Activated CD4-positive, alpha-beta memory T cell treated with anti-CD3 and anti-CD28 coated beads, Interleukin-2, amount 10 ng/mL, durations not matched to agents 7 days and 5 days (primary cell): ENCODE data around the gene DPM1. TPM values are rescaled to one million over a fixed set of nuclear protein-coding genes. Genes with fewer than 3 reads are reported as not detected.

Source experiments
- CTCF ChIA-PET: fragments of 350-600 bp; sonication (Branson Sonifier 250); formaldehyde crosslinking; loops from one replicate; lab custom pipeline; 2021; ENCODE audit warnings: antibody characterized with exemption, inconsistent platforms; lab: Charles Lee
- POLR2A ChIA-PET: fragments of 350-600 bp; sonication (Branson Sonifier 250); formaldehyde crosslinking; loops from one replicate; lab custom pipeline; 2021; ENCODE audit warnings: antibody characterized with exemption; lab: Charles Lee
- DNase-seq: peaks from one replicate; pipeline ENCODE4 v3.0.0-alpha.2; 2020
- H3K27ac Mint-ChIP-seq: one replicate; pipeline ENCODE4 v1.8.0; 2021; ENCODE audit warnings: mild to moderate bottlenecking, mixed read lengths
- H3K27me3 Mint-ChIP-seq: one replicate; pipeline ENCODE4 v1.8.0; 2021; ENCODE audit warnings: mixed read lengths
- H3K36me3 Mint-ChIP-seq: one replicate; pipeline ENCODE4 v1.8.0; 2021; ENCODE audit warnings: low read depth, mixed read lengths
- H3K4me1 Mint-ChIP-seq: one replicate; pipeline ENCODE4 v1.8.0; 2021; ENCODE audit warnings: mixed read lengths
- H3K4me3 Mint-ChIP-seq: one replicate; pipeline ENCODE4 v1.8.0; 2021; ENCODE audit warnings: mild to moderate bottlenecking, mixed read lengths
- H3K9me3 Mint-ChIP-seq: one replicate; pipeline ENCODE4 v1.8.0; 2021; ENCODE audit warnings: mixed read lengths
- total RNA-seq, 2 experiments: library from RNA; stranded (reverse); gene quantifications; one replicate each; pipeline ENCODE4 v1.2.3, GENCODE V29; 2021

The DPM1 gene
- total RNA-seq, 2 experiments from 2014 or later, result 46.8 to 49.8 TPM

DNA sequence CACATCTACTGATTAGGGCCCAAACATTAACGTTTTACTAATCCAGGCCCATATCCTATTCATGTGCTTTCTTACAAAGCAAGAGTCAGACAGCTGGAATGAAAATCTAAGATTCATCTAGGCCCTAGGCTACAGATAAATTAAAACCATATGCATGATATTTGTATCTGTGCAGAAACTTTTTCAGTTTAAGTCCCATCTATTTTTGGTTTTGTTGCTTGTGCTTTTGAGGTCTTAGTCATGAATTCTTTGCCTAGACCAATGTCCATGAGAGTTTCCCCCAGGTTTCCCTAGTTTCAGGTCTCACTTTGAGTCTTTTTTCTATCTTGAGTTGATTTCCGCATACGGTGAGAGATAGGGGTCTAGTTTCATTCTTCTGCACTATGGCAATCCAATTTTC, 47.3 kb downstream of the DPM1 start:
- DNase-seq, result no peak
- Mint-ChIP-seq H3K27ac (peak overlapping the region; percentile 69), H3K36me3 (peaks cover 42% of the 10 kb centered on the region), H3K9me3 (no peaks in the 10 kb centered on the region), H3K27me3 (no peaks in the 10 kb centered on the region), H3K4me1 (peaks cover 53% of the 10 kb centered on the region), H3K4me3 (no peak overlapping the region)
- CTCF ChIA-PET, result interaction anchor here (1.6 to 1.7 kb wide), 2 partner anchors 18 to 117 kb away, joined by 9 to 13 read pairs; partner anchors contain the start of gene BCAS4
- POLR2A ChIA-PET, result interaction anchor here (0.6 to 5.1 kb wide), 3 partner anchors 11 to 19 kb away, joined by 4 to 45 read pairs (median 5); partner anchors contain the start of gene ADNP

DNA sequence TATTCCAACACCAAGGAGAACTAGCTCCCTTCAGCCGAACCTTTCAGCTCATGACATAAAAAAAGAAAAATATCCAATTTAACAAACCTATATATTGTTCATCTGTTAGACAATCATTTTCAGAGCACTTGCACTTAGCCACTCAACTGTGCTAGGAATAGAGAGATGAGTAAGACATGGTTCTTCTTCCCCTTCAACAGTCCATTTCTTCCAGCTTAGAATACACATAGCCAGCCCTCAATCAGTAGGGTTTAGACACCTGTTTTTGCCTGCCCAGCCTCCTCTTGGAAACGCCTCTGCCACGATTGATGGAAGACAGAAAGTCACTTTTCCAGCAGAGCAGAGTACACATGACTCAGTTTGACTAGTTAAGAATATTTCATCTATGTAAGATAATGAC, 48.9 kb downstream of the DPM1 start:
- POLR2A ChIA-PET, result interaction anchor here (1.2 to 1.8 kb wide), 2 partner anchors 10 to 15 kb away, joined by 4 read pairs; no protein-coding TSS in a partner anchor
- no peak for DNase-seq
- H3K27ac Mint-ChIP-seq, result no peak overlapping the region
- no peaks in the 10 kb centered on the region for H3K9me3 Mint-ChIP-seq
- peaks cover 40% of the 10 kb centered on the region for H3K4me1 Mint-ChIP-seq
- no peaks in the 10 kb centered on the region for H3K27me3 Mint-ChIP-seq
- CTCF ChIA-PET, result interaction anchor here (0.6 to 3.3 kb wide), 4 partner anchors 11 to 118 kb away, joined by 3 to 13 read pairs (median 4); partner anchors contain the start of gene BCAS4
- peaks cover 36% of the 10 kb centered on the region for H3K36me3 Mint-ChIP-seq
- no peak overlapping the region for H3K4me3 Mint-ChIP-seq

DNA sequence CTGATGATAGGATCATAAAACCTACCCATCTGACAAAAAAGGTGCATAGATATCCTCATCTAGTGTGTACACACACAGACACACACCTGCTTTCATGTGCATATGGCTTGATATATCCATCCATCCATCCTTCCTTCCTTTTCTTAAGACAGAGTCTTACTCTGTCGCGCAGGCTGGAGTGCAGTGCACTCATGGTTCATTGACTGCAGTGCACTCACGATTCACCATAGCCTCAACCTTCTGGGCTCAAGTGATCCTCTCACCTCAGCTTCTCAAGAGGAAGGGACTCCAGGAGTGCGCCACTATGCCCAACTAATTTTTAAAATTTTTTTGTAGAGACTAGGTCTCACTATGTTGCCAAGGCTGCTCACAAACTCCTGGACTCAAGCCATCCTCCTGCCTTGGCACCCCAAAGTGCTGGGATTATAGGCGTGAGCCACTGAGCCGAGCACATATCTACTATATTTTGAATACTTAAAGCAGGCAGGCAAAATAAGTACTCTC, 54.2 kb downstream of the DPM1 start:
- peaks cover 40% of the 10 kb centered on the region for H3K36me3 Mint-ChIP-seq
- CTCF ChIA-PET, result interaction anchor here (1.8 kb wide), 2 partner anchors 8 to 25 kb away, joined by 4 to 5 read pairs; no protein-coding TSS in a partner anchor
- POLR2A ChIA-PET, result no interaction called here
- H3K9me3 Mint-ChIP-seq, result no peaks in the 10 kb centered on the region
- H3K27ac Mint-ChIP-seq, result no peak overlapping the region
- peaks cover 2% of the 10 kb centered on the region for H3K4me1 Mint-ChIP-seq
- DNase-seq, result no peak
- H3K4me3 Mint-ChIP-seq, result no peak overlapping the region
- no peaks in the 10 kb centered on the region for H3K27me3 Mint-ChIP-seq

DNA sequence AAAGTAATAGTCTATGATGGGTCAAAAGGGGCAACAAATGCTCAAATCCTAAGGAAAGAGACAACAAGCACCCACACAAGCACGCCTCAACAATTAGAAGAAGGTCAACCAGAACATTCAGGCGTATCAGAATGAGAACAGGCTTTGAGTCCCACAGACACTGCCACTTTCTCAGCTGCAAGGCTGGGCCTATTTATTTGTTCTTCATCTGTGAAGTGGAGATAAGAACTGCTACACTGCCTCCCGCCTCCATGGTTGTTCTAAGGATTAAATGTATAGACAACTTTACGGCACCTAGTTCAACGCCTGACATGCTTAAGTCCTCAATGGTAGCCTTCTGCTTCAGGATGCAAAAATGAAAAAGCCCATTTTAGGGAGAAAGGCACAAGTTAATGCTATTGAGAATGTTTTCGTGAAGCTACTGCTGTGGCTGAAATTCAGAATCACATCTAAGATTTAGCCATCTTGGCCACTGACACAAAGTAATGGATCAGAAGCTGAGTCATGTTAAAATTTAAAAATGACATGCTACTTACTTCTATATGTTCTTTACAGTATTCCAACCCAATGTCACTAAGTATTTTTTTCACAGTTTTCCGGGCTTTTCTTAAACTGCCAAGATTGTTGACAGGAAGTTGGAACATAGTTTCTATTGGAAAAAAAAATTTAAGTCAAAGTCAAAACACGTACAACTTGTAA, 54.8 kb downstream of the DPM1 start:
- H3K4me1 Mint-ChIP-seq, result peaks cover 2% of the 10 kb centered on the region
- H3K27me3 Mint-ChIP-seq, result no peaks in the 10 kb centered on the region
- no peak overlapping the region for H3K4me3 Mint-ChIP-seq
- no peak overlapping the region for H3K27ac Mint-ChIP-seq
- ChIA-PET CTCF (interaction anchor here (1.8 kb wide), 2 partner anchors 8 to 26 kb away, joined by 4 to 5 read pairs; no protein-coding TSS in a partner anchor), POLR2A (no interaction called here)
- H3K36me3 Mint-ChIP-seq, result peaks cover 45% of the 10 kb centered on the region
- no peaks in the 10 kb centered on the region for H3K9me3 Mint-ChIP-seq
- no peak for DNase-seq

DNA sequence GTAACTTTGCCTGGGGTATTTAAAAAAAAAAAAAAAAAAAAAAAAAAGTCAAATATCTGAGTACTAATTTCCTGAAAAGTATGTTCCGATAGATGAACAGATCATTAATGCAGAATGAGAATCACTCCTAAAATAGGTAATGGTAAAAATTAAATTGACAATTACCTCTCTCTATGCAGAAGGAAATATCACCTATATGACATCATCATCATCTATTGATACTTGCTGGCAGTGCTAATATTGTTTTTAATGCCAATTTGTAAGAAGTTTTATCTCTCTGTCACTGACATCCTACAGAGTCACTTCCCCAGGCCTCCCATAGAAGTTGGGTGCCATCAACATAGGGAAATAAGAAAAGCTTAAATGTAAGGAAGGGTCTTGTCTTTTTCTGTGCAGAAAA, 57.0 kb downstream of the DPM1 start:
- CTCF ChIA-PET, result interaction anchor here (1.0 to 1.5 kb wide), 4 partner anchors 28 to 111 kb away, joined by 3 to 8 read pairs (median 3); partner anchors contain the start of gene BCAS4
- Mint-ChIP-seq H3K9me3 (no peaks in the 10 kb centered on the region), H3K36me3 (peaks cover 55% of the 10 kb centered on the region), H3K27me3 (no peaks in the 10 kb centered on the region), H3K4me1 (peaks cover 2% of the 10 kb centered on the region), H3K4me3 (no peak overlapping the region), H3K27ac (no peak overlapping the region)
- no peak for DNase-seq
- POLR2A ChIA-PET, result no interaction called here

DNA sequence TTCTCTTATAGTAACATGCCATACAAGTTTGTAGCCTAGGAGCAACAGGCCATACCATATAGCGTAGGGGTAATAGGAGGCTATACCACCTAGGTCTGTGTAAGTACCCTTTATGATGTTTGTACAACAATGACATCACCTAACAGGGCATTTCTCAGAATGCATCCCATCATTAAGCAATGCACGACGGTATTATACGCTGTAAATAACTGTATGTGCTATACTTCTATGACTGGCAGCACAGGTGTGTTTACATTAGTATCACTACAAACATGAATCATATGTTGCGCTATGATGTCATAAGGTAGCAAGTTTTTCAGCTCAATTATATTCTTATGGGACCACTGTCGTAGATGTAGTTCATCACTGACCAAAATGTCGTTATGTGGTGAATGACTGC, 58.1 kb downstream of the DPM1 start:
- H3K4me1 Mint-ChIP-seq, result peaks cover 2% of the 10 kb centered on the region
- POLR2A ChIA-PET, result interaction anchor here (0.9 to 1.1 kb wide), 2 partner anchors 10 to 29 kb away, joined by 4 to 5 read pairs; no protein-coding TSS in a partner anchor

DNA sequence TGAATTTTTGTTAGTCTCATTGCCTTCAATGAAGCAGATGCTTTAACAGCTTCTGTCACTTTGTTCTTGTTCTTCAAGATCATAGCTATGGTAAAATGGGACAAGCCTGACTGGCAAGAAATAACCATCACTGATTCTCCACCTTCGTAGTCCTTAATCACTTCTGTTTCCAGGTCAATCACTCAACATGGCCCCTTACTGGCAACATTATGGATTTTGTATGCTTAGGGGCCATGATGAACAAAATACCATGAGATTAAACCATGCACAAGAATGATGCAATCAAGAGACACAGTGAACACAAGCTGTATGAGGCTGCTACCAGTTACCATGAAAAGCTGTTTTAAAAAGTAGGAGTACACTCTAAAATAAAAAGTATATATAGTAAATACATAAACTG, 59.9 kb downstream of the DPM1 start:
- Mint-ChIP-seq H3K36me3 (peaks cover 59% of the 10 kb centered on the region), H3K9me3 (no peaks in the 10 kb centered on the region), H3K4me1 (peaks cover 4% of the 10 kb centered on the region), H3K27me3 (no peaks in the 10 kb centered on the region), H3K4me3 (no peak overlapping the region), H3K27ac (no peak overlapping the region)
- ChIA-PET CTCF (interaction anchor here (1.3 kb wide), 1 partner anchor 104 kb away, joined by 4 read pairs; the partner anchor contains the start of gene BCAS4), POLR2A (interaction anchor here (1.2 kb wide), 1 partner anchor 11 kb away, joined by 4 read pairs; no protein-coding TSS in a partner anchor)
- no peak for DNase-seq

More for the DNA sequence above, 58.1 kb downstream of the DPM1 start:
- Mint-ChIP-seq H3K9me3 (no peaks in the 10 kb centered on the region), H3K4me3 (no peak overlapping the region), H3K36me3 (peaks cover 55% of the 10 kb centered on the region), H3K27me3 (no peaks in the 10 kb centered on the region), H3K27ac (no peak overlapping the region)
- no peak for DNase-seq
- CTCF ChIA-PET, result interaction anchor here (1.1 kb wide), 1 partner anchor 106 kb away, joined by 3 read pairs; the partner anchor contains the start of gene BCAS4

DNA sequence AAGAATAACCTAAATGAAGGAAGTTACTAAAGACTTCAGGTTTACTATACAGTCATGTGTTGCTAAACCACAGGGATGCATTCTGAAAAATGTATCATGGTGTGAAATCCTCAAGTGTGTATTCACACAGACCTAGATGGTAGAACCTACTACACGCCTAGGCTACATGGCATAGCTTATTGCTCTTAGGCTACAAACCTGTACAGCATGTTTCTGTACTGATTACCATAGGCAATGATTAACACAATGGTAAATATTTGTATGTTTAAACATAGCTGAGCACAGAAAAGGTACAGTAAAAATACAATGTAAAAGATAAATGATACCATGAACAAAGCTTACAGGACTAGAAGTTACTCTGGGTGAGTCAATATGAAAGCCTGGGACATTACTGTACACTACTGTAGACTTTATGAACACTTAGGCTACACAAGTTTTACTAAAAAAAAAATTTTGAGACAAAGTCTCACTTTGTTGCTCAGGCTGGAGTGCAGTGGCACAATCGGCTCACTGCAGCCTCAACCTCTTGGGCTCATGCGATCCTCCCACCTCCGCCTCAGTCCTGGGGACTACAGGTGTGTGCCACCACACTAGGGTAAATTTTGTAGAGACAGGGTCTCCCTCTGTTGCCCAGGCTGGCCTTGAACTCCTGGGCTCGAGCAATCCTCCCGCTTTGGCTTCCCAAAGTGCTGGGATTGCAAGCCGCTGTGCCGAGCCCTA, 63.1 kb downstream of the DPM1 start:
- peaks cover 12% of the 10 kb centered on the region for H3K4me1 Mint-ChIP-seq
- no peaks in the 10 kb centered on the region for H3K27me3 Mint-ChIP-seq
- no peak for DNase-seq
- no peak overlapping the region for H3K4me3 Mint-ChIP-seq
- CTCF ChIA-PET, result interaction anchor here (0.6 to 2.5 kb wide), 6 partner anchors 9 to 102 kb away, joined by 3 to 11 read pairs (median 6); partner anchors contain the start of gene BCAS4
- H3K27ac Mint-ChIP-seq, result no peak overlapping the region
- no peaks in the 10 kb centered on the region for H3K9me3 Mint-ChIP-seq
- peaks cover 65% of the 10 kb centered on the region for H3K36me3 Mint-ChIP-seq
- POLR2A ChIA-PET, result interaction anchor here (0.6 to 1.2 kb wide), 2 partner anchors 34 to 103 kb away, joined by 4 read pairs; no protein-coding TSS in a partner anchor

DNA sequence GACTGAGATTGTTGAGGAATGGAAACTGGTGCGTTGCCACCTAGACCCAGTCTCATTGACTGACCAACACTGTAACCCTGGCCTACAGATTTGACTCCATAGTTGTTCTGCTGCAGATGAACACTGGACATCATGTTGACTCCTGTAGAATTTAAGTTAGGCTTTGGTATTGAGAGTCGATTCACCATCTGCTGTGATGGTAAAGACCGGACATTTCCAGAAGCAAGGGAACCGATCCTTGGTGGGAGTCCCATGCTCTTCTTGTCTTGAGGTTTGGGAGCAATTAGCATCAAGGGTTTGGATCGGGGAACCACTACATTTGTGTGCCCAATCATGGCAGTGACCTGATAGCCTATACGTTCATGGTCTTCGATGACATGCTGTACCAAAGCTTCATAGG, 64.7 kb downstream of the DPM1 start:
- Mint-ChIP-seq H3K27ac (no peak overlapping the region), H3K4me3 (no peak overlapping the region), H3K4me1 (peaks cover 12% of the 10 kb centered on the region), H3K36me3 (peaks cover 66% of the 10 kb centered on the region), H3K27me3 (no peaks in the 10 kb centered on the region), H3K9me3 (no peaks in the 10 kb centered on the region)
- no peak for DNase-seq
- ChIA-PET POLR2A (no interaction called here), CTCF (no interaction called here)

DNA sequence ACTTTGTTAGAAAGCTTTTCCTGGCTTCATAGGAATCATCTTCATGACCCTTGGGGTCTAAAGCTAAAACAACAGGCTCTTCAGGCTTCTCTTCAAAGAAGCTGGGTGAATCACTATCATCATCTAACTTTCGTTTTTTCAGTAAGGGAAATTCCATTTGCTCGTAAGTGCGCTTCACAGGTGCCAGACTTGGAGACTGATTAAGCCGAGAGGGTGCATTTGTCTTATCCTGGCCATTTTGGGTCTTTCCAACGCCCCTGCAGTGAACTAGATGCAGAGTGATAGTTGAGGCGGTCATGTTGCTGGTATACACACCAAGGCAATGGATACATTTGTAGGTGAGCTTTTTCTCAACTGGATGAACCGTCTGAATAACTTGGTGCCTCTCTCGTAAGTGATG, 65.9 kb downstream of the DPM1 start:
- H3K27me3 Mint-ChIP-seq, result no peaks in the 10 kb centered on the region
- POLR2A ChIA-PET, result interaction anchor here (0.6 kb wide), 1 partner anchor 39 kb away, joined by 3 read pairs; the partner anchor contains the start of gene ADNP
- CTCF ChIA-PET, result no interaction called here
- H3K9me3 Mint-ChIP-seq, result no peaks in the 10 kb centered on the region
- no peak for DNase-seq
- H3K4me1 Mint-ChIP-seq, result peaks cover 12% of the 10 kb centered on the region
- H3K27ac Mint-ChIP-seq, result no peak overlapping the region
- H3K36me3 Mint-ChIP-seq, result peaks cover 57% of the 10 kb centered on the region
- H3K4me3 Mint-ChIP-seq, result no peak overlapping the region

DNA sequence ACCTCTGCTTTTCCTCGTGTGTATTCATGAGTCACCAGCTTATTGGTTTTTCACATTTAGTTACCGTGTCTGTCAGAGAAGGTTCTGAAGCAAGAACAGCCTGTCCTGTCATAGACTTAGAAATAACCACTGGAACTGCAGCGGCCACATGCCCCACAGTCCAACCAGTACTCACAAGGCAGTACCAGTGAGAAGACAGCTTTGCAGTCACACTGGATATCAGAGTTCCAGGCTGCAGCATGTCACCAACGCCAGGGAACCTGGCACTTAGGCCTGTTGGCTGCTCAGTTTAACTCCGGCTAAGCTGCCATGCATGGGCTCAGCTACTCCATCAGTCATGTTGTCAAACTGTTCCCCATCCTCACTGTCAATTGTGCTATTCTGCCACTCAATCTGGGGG, 67.2 kb downstream of the DPM1 start:
- no peaks in the 10 kb centered on the region for H3K9me3 Mint-ChIP-seq
- H3K27me3 Mint-ChIP-seq, result no peaks in the 10 kb centered on the region
- H3K27ac Mint-ChIP-seq, result no peak overlapping the region
- ChIA-PET POLR2A (interaction anchor here (1.4 kb wide), 1 partner anchor 9 kb away, joined by 3 read pairs; no protein-coding TSS in a partner anchor), CTCF (interaction anchor here (1.1 to 1.5 kb wide), 2 partner anchors 97 to 100 kb away, joined by 3 to 6 read pairs; partner anchors contain the start of gene BCAS4)
- peaks cover 10% of the 10 kb centered on the region for H3K4me1 Mint-ChIP-seq
- no peak for DNase-seq
- H3K36me3 Mint-ChIP-seq, result peaks cover 51% of the 10 kb centered on the region
- no peak overlapping the region for H3K4me3 Mint-ChIP-seq

DNA sequence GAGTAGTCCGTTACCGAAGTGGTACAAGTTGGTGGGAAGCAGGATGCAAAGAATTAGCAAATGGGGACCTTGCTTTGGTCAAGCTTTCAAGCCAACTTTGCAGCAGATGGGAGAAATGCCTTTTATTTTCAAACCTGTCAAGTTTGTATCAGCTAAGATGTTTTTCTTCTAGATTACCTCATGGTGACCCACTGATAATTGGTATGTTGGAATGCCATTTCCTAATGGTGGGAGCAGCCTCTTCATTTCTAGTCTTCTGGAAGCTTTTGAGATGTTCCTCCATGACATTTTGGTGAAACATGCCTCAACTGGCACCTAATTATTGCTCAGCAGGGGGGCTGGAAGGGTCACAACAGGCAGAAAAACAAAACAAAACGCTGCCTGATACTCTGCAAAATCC, 70.8 kb downstream of the DPM1 start:
- H3K4me1 Mint-ChIP-seq, result peaks cover 5% of the 10 kb centered on the region
- no peak for DNase-seq
- H3K36me3 Mint-ChIP-seq, result peaks cover 30% of the 10 kb centered on the region
- ChIA-PET POLR2A (interaction anchor here (1.3 kb wide), 1 partner anchor 14 kb away, joined by 3 read pairs; no protein-coding TSS in a partner anchor), CTCF (interaction anchor here (1.7 kb wide), 1 partner anchor 93 kb away, joined by 3 read pairs; the partner anchor contains the start of gene BCAS4)
- H3K27me3 Mint-ChIP-seq, result no peaks in the 10 kb centered on the region
- no peak overlapping the region for H3K27ac Mint-ChIP-seq
- no peak overlapping the region for H3K4me3 Mint-ChIP-seq
- no peaks in the 10 kb centered on the region for H3K9me3 Mint-ChIP-seq
